Neuronal stem cell (in vitro differentiated cells): ENCODE data around the gene ZNFX1.

ENCODE experiments used
- DNase-seq: peaks from one replicate; pipeline ENCODE4 v3.0.0-alpha.2; 2013; ENCODE audit warnings: low spot score
- H2AFZ ChIP-seq: one replicate; pipeline ENCODE4 v1.6.1; 2013; ENCODE audit warnings: mild to moderate bottlenecking, low read length, inconsistent platforms
- H2AK5ac ChIP-seq: 2 replicates; pipeline ENCODE4 v1.6.1; 2013; ENCODE audit warnings: low read depth, mild to moderate bottlenecking, inconsistent platforms, low read length, moderate library complexity, mixed read lengths
- H2BK120ac ChIP-seq: 2 replicates; pipeline ENCODE4 v1.6.1; 2013; ENCODE audit warnings: low read depth, mild to moderate bottlenecking, inconsistent platforms, low read length, moderate library complexity, mixed read lengths
- H2BK12ac ChIP-seq: one replicate; pipeline ENCODE4 v1.6.1; 2013; ENCODE audit warnings: low read length, inconsistent platforms
- H2BK15ac ChIP-seq: 2 replicates; pipeline ENCODE4 v1.6.1; 2013; ENCODE audit warnings: mild to moderate bottlenecking, low read length, inconsistent platforms, mixed read lengths
- H2BK5ac ChIP-seq: one replicate; pipeline ENCODE4 v1.6.1; 2013; ENCODE audit warnings: inconsistent platforms, mild to moderate bottlenecking, low read length, moderate library complexity
- H3K14ac ChIP-seq: one replicate; pipeline ENCODE4 v1.6.1; 2013; ENCODE audit warnings: low read length, inconsistent platforms
- H3K18ac ChIP-seq: 2 replicates; pipeline ENCODE4 v1.6.1; 2013; ENCODE audit warnings: low read length, inconsistent platforms
- H3K23ac ChIP-seq: 2 replicates; pipeline ENCODE4 v1.6.1; 2013; ENCODE audit warnings: low read depth, mild to moderate bottlenecking, mixed read lengths, low read length, inconsistent platforms; ENCODE audit not compliant: poor library complexity
- H3K27ac ChIP-seq: replicated peaks from 3 replicates; pipeline ENCODE4 v1.5.1; 2013; ENCODE audit warnings: low read length, inconsistent platforms
- H3K27me3 ChIP-seq, 3 experiments: 2 replicates each; pipeline ENCODE4 v1.6.1; 2013; ENCODE audit warnings: low read length in 3 of 3, mild to moderate bottlenecking in 2 of 3, inconsistent platforms in 1 of 3, low read depth in 1 of 3, mixed read lengths in 1 of 3, moderate library complexity in 1 of 3; ENCODE audit not compliant: control insufficient read depth in 3 of 3, insufficient read depth in 3 of 3
- H3K36me3 ChIP-seq, 2 donors: replicated peaks in 1 of 2; 2 replicates each; pipeline ENCODE4 v1.6.1; 2013; ENCODE audit warnings: low read length in 2 of 2; ENCODE audit not compliant: control insufficient read depth in 2 of 2, insufficient read depth in 2 of 2
- H3K4ac ChIP-seq: 2 replicates; pipeline ENCODE4 v1.6.1; 2013; ENCODE audit warnings: inconsistent platforms, mild to moderate bottlenecking, low read length, moderate library complexity
- H3K4me1 ChIP-seq, 2 donors: 1 replicate in 1 of 2; 2 replicates in 1 of 2; pipeline ENCODE4 v1.6.1; 2013; ENCODE audit warnings: low read length in 2 of 2, low read depth in 1 of 2; ENCODE audit not compliant: control insufficient read depth in 2 of 2, insufficient read depth in 1 of 2
- H3K4me2 ChIP-seq: one replicate; pipeline ENCODE4 v1.6.1; 2013; ENCODE audit warnings: mild to moderate bottlenecking, low read length, inconsistent platforms; ENCODE audit not compliant: insufficient read depth, poor library complexity, severe bottlenecking
- H3K4me3 ChIP-seq, 2 donors: 2 replicates each; pipeline ENCODE4 v1.5.1; 2013; ENCODE audit warnings: low read length in 2 of 2, mild to moderate bottlenecking in 2 of 2, inconsistent platforms in 1 of 2, moderate library complexity in 1 of 2
- H3K79me1 ChIP-seq: one replicate; pipeline ENCODE4 v1.6.1; 2013; ENCODE audit warnings: low read depth, mild to moderate bottlenecking, inconsistent platforms, low read length, moderate library complexity
- H3K9ac ChIP-seq: one replicate; pipeline ENCODE4 v1.6.1; 2013; ENCODE audit warnings: mild to moderate bottlenecking, low read depth, low read length, inconsistent platforms; ENCODE audit not compliant: poor library complexity
- H3K9me3 ChIP-seq, 2 donors: replicated peaks in 1 of 2; 2 replicates each; pipeline versions ENCODE3 to v1.6.1; 2013; ENCODE audit warnings: low read length in 2 of 2, mild to moderate bottlenecking in 2 of 2, inconsistent platforms in 1 of 2, low read depth in 1 of 2, mixed read lengths in 1 of 2, moderate library complexity in 1 of 2; ENCODE audit not compliant: control insufficient read depth in 2 of 2, insufficient read depth in 1 of 2
- H4K8ac ChIP-seq: one replicate; pipeline ENCODE4 v1.6.1; 2013; ENCODE audit warnings: low read depth, mild to moderate bottlenecking, inconsistent platforms, low read length, moderate library complexity
- H4K91ac ChIP-seq: one replicate; pipeline ENCODE4 v1.6.1; 2013; ENCODE audit warnings: low read length, low read depth, mild to moderate bottlenecking, inconsistent platforms; ENCODE audit not compliant: poor library complexity
- WGBS, 2 donors: extraction: QIAGEN DNeasy Blood & Tissue Kit; methylation state at CpG; one replicate each; pipeline ENCODE4 v1.1.7; 2013; ENCODE audit warnings: missing lambda C conversion rate in 2 of 2, mixed read lengths in 1 of 2; ENCODE audit not compliant: insufficient read length in 2 of 2, insufficient replicate concordance in 1 of 2; ENCODE audit errors: extremely low coverage in 2 of 2; 5-methylcytosine and 5-hydroxymethylcytosine counted together

The ZNFX1 gene

GRCh38 chr20:49288250-49288751, 10.4 kb upstream of the ZNFX1 start:
- Histone ChIP-seq H3K23ac (no peak overlapping the region), H2BK5ac (no peak overlapping the region), H3K4me3 (no peak overlapping the region), H2BK120ac (no peak overlapping the region), H3K27ac (no peak overlapping the region), H4K8ac (no peak overlapping the region), H2AFZ (no peak overlapping the region), H4K91ac (no peak overlapping the region), H3K4me2 (no peak overlapping the region), H3K9ac (no peak overlapping the region), H3K36me3 (peaks cover 67 to 89% of the 10 kb centered on the region in 2 donors), H3K4me1 (no peaks in the 10 kb centered on the region), H3K4ac (no peak overlapping the region), H2BK12ac (no peak overlapping the region), H3K9me3 (peaks cover 33 to 52% of the 10 kb centered on the region in 2 donors), H3K79me1 (peaks cover 1% of the 10 kb centered on the region), H2AK5ac (no peak overlapping the region), H2BK15ac (no peak overlapping the region), H3K14ac (no peak overlapping the region), H3K27me3 (no peaks in the 10 kb centered on the region), H3K18ac (no peak overlapping the region)
- no CpG with 5 or more reads among the region's 2 CpGs for WGBS, 2 donors
- no peak for DNase-seq

- Histone ChIP-seq H3K27ac (no peak overlapping the region), H2AFZ (no peak overlapping the region), H3K4me1 (peaks cover 0 to under 1% of the 10 kb centered on the region in 2 donors), H3K27me3 (no peaks in the 10 kb centered on the region), H3K14ac (no peak overlapping the region), H2BK5ac (no peak overlapping the region), H3K9ac (no peak overlapping the region), H4K8ac (no peak overlapping the region), H3K18ac (no peak overlapping the region), H2AK5ac (no peak overlapping the region), H4K91ac (no peak overlapping the region), H2BK12ac (no peak overlapping the region), H3K79me1 (peaks cover 2% of the 10 kb centered on the region), H3K4me3 (no peak overlapping the region), H3K4me2 (no peak overlapping the region), H3K23ac (no peak overlapping the region), H3K36me3 (peaks cover 73 to 95% of the 10 kb centered on the region in 2 donors), H3K9me3 (peaks cover 39 to 58% of the 10 kb centered on the region in 2 donors), H3K4ac (no peak overlapping the region), H2BK120ac (no peak overlapping the region), H2BK15ac (no peak overlapping the region)
- no peak for DNase-seq
These were observed 9.8 kb upstream of the ZNFX1 start for GRCh38 chr20:49287555-49288249.

GRCh38 chr20:49286689-49287551, 9.1 kb upstream of the ZNFX1 start:
- no peak overlapping the region for H4K8ac ChIP-seq
- no peak overlapping the region for H3K4me2 ChIP-seq
- H3K27ac ChIP-seq = no peak overlapping the region
- no peak overlapping the region for H2BK5ac ChIP-seq
- no peak overlapping the region for H3K14ac ChIP-seq
- H3K9me3 ChIP-seq = peaks cover 47 to 66% of the 10 kb centered on the region in 2 donors
- no peak overlapping the region for H3K23ac ChIP-seq
- H3K27me3 ChIP-seq = no peaks in the 10 kb centered on the region
- H3K9ac ChIP-seq = no peak overlapping the region
- no CpG with 5 or more reads among the region's 16 CpGs for WGBS, 2 donors
- DNase-seq = no peak
- H3K18ac ChIP-seq = no peak overlapping the region
- no peak overlapping the region for H2BK15ac ChIP-seq
- peaks cover 6% of the 10 kb centered on the region for H3K79me1 ChIP-seq
- no peak overlapping the region for H2BK12ac ChIP-seq
- no peak overlapping the region for H2AFZ ChIP-seq
- no peak overlapping the region for H3K4ac ChIP-seq
- no peak overlapping the region for H2BK120ac ChIP-seq
- no peak overlapping the region for H4K91ac ChIP-seq
- H3K4me3 ChIP-seq = no peak overlapping the region
- H3K36me3 ChIP-seq = peaks cover 79 to 98% of the 10 kb centered on the region in 2 donors
- no peak overlapping the region for H2AK5ac ChIP-seq
- H3K4me1 ChIP-seq = peaks cover 0 to 4% of the 10 kb centered on the region in 2 donors

- Histone ChIP-seq H3K23ac (no peak overlapping the region), H3K4ac (no peak overlapping the region), H4K91ac (no peak overlapping the region), H3K4me3 (no peak overlapping the region), H3K14ac (no peak overlapping the region), H3K18ac (no peak overlapping the region), H2AK5ac (no peak overlapping the region), H3K9me3 (peaks cover 54 to 75% of the 10 kb centered on the region in 2 donors), H3K4me1 (peaks cover 0 to 6% of the 10 kb centered on the region in 2 donors), H3K27ac (no peak overlapping the region), H3K79me1 (peaks cover 8% of the 10 kb centered on the region), H2BK12ac (no peak overlapping the region), H3K4me2 (no peak overlapping the region), H3K36me3 (peaks cover 85 to 100% of the 10 kb centered on the region in 2 donors), H2BK120ac (no peak overlapping the region), H4K8ac (no peak overlapping the region), H2BK15ac (no peak overlapping the region), H3K9ac (no peak overlapping the region), H2BK5ac (no peak overlapping the region), H2AFZ (no peak overlapping the region), H3K27me3 (no peaks in the 10 kb centered on the region)
- no peak for DNase-seq
- WGBS, 2 donors = no CpG with 5 or more reads among the region's 4 CpGs
These were observed 8.1 kb upstream of the ZNFX1 start for GRCh38 chr20:49285813-49286494.
